T-helper 1 cell (primary cell): Measurements from ENCODE around the gene LCN6.
"Not testable (repeated sequence)": the region's sequence is repeated elsewhere in the genome, so short reads cannot be mapped to it uniquely, and the experiment has no call there.

ENCODE experiments used
- DNase-seq, 5 donors: peaks; one replicate each; pipeline ENCODE4 v3.0.0-alpha.2; 2012 to 2020

The LCN6 gene

GRCh38 chr9:136759001-136759400, 10.7 kb upstream of the LCN6 start:
- no peak for DNase-seq

GRCh38 chr9:136757751-136758140, 9.4 kb upstream of the LCN6 start:
- no peak for DNase-seq

- no peak for DNase-seq
These were observed 9.0 kb upstream of the LCN6 start for GRCh38 chr9:136757328-136757727.

GRCh38 chr9:136756836-136757235, 8.5 kb upstream of the LCN6 start:
- DNase-seq: no peak

GRCh38 chr9:136756134-136756438, 7.8 kb upstream of the LCN6 start:
- DNase-seq: no peak

GRCh38 chr9:136755302-136756133, 7.2 kb upstream of the LCN6 start:
- not testable (repeated sequence) for DNase-seq

GRCh38 chr9:136754626-136755301, 6.4 kb upstream of the LCN6 start:
- no peak for DNase-seq

- DNase-seq: no peak
These were observed 5.8 kb upstream of the LCN6 start for GRCh38 chr9:136754059-136754572.

GRCh38 chr9:136753371-136754058, 5.2 kb upstream of the LCN6 start:
- no peak for DNase-seq

GRCh38 chr9:136751814-136752213, 3.5 kb upstream of the LCN6 start:
- no peak for DNase-seq

GRCh38 chr9:136751244-136751643, 2.9 kb upstream of the LCN6 start:
- DNase-seq: no peak

GRCh38 chr9:136750526-136750925, 2.2 kb upstream of the LCN6 start:
- peak in 1 of 5 donors; percentile 57 for DNase-seq

GRCh38 chr9:136748666-136749611, 614 bp upstream of the LCN6 start:
- DNase-seq: no peak

- no peak for DNase-seq
These were observed 914 bp downstream of the LCN6 start for GRCh38 chr9:136747161-136748060.

GRCh38 chr9:136746621-136747020, 1.7 kb downstream of the LCN6 start:
- DNase-seq: peak in 1 of 5 donors; percentile 9

GRCh38 chr9:136746155-136746490, 2.2 kb downstream of the LCN6 start:
- DNase-seq: peak in 1 of 5 donors; percentile 7

GRCh38 chr9:136745389-136746154, 2.8 kb downstream of the LCN6 start:
- peak in 1 of 5 donors; percentile 9 for DNase-seq

- DNase-seq: no peak
These were observed 3.6 kb downstream of the LCN6 start for GRCh38 chr9:136744773-136745172.

- DNase-seq: no peak
These were observed 4.6 kb downstream of the LCN6 start for GRCh38 chr9:136743639-136744211.
